Liver (tissue), 9 donors: ENCODE measurements around the gene UGCG. TPM values are rescaled to one million over a fixed set of nuclear protein-coding genes. Genes with fewer than 3 reads are reported as not detected.

Experiments
- DNase-seq: peaks from one replicate; pipeline ENCODE4 v3.0.0-alpha.2; 2017; ENCODE audit warnings: low spot score
- H3K27ac ChIP-seq, 2 donors: one replicate each; pipeline ENCODE4 v1.7.0; 2013; ENCODE audit warnings: inconsistent platforms in 2 of 2, low read length in 2 of 2, control low read depth in 1 of 2, low read depth in 1 of 2, mild to moderate bottlenecking in 1 of 2
- H3K27me3 ChIP-seq, 4 donors: one replicate each; pipeline versions ENCODE4 v1.6.1 to v1.7.0; 2013; ENCODE audit warnings: low read length in 3 of 4, inconsistent platforms in 1 of 4, mild to moderate bottlenecking in 1 of 4, moderate library complexity in 1 of 4; ENCODE audit not compliant: control insufficient read depth in 4 of 4, insufficient read depth in 4 of 4
- H3K36me3 ChIP-seq, 4 donors: one replicate each; pipeline versions ENCODE4 v1.6.1 to v1.7.0; 2013; ENCODE audit warnings: low read length in 3 of 4, mild to moderate bottlenecking in 3 of 4, low read depth in 1 of 4, moderate library complexity in 1 of 4; ENCODE audit not compliant: control insufficient read depth in 4 of 4, insufficient read depth in 3 of 4
- H3K4me1 ChIP-seq, 4 donors: one replicate each; pipeline versions ENCODE4 v1.6.1 to v1.7.0; 2013; ENCODE audit warnings: low read length in 3 of 4, mild to moderate bottlenecking in 3 of 4, moderate library complexity in 1 of 4; ENCODE audit not compliant: control insufficient read depth in 4 of 4, insufficient read depth in 4 of 4
- H3K4me3 ChIP-seq, 3 donors: one replicate each; pipeline versions ENCODE4 v1.6.1 to v1.7.0; 2013; ENCODE audit warnings: low read length in 3 of 3, control low read depth in 1 of 3, low read depth in 1 of 3, mild to moderate bottlenecking in 1 of 3
- H3K9ac ChIP-seq, 2 donors: one replicate each; pipeline ENCODE4 v1.7.0; 2013; ENCODE audit warnings: low read length in 2 of 2, mild to moderate bottlenecking in 2 of 2, moderate library complexity in 2 of 2, control low read depth in 1 of 2, low read depth in 1 of 2
- H3K9me3 ChIP-seq, 4 donors: one replicate each; pipeline versions ENCODE4 v1.6.1 to v1.7.0; 2013; ENCODE audit warnings: low read length in 3 of 4; ENCODE audit not compliant: control insufficient read depth in 4 of 4
- EGR1 ChIP-seq, 2 donors: IDR thresholded peaks; 2 replicates each; pipeline ENCODE4 v1.6.1; 2016 to 2018; ENCODE audit warnings: antibody characterized with exemption in 2 of 2, low read depth in 2 of 2
- FOXA1 ChIP-seq: IDR thresholded peaks from 2 replicates; pipeline ENCODE4 v1.6.1; 2016; ENCODE audit warnings: antibody characterized with exemption
- FOXA2 ChIP-seq: IDR thresholded peaks from 2 replicates; pipeline ENCODE4 v1.6.1; 2016; ENCODE audit warnings: antibody characterized with exemption
- GABPA ChIP-seq, 2 donors: IDR thresholded peaks in 1 of 2; conservative IDR thresholded peaks in 1 of 2; 2 replicates each; pipeline ENCODE4 v1.6.1; 2016; ENCODE audit warnings: antibody characterized with exemption in 2 of 2, mild to moderate bottlenecking in 1 of 2, moderate library complexity in 1 of 2
- HNF4A ChIP-seq, 2 donors: conservative IDR thresholded peaks; 2 replicates each; pipeline ENCODE4 v1.6.1; 2016; ENCODE audit warnings: antibody characterized with exemption in 2 of 2, mild to moderate bottlenecking in 2 of 2
- HNF4G ChIP-seq: IDR thresholded peaks from 2 replicates; pipeline ENCODE4 v1.6.1; 2016; ENCODE audit warnings: antibody characterized with exemption
- JUND ChIP-seq, 2 donors: IDR thresholded peaks; 2 replicates each; pipeline ENCODE4 v1.6.1; 2016; ENCODE audit warnings: antibody characterized with exemption in 2 of 2
- NR2F2 ChIP-seq: IDR thresholded peaks from 2 replicates; pipeline ENCODE4 v1.6.1; 2016; ENCODE audit warnings: antibody characterized with exemption
- RAD21 ChIP-seq, 2 donors: IDR thresholded peaks; 2 replicates each; pipeline ENCODE4 v1.6.1; 2016; ENCODE audit warnings: antibody characterized with exemption in 2 of 2, mild to moderate bottlenecking in 2 of 2
- RXRA ChIP-seq, 2 donors: IDR thresholded peaks; 2 replicates each; pipeline ENCODE4 v1.6.1; 2017 to 2018; ENCODE audit warnings: antibody characterized with exemption in 2 of 2, mild to moderate bottlenecking in 1 of 2
- SP1 ChIP-seq: IDR thresholded peaks from 2 replicates; pipeline ENCODE4 v1.6.1; 2018; ENCODE audit warnings: antibody characterized with exemption, mild to moderate bottlenecking
- TAF1 ChIP-seq: conservative IDR thresholded peaks from 2 replicates; pipeline ENCODE4 v1.6.1; 2016; ENCODE audit warnings: antibody characterized with exemption, mild to moderate bottlenecking
- YY1 ChIP-seq: IDR thresholded peaks from 2 replicates; pipeline ENCODE4 v1.6.1; 2016; ENCODE audit warnings: antibody characterized with exemption, mild to moderate bottlenecking
- WGBS: extraction: QIAGEN DNeasy Blood & Tissue Kit; methylation state at CpG from one replicate; pipeline ENCODE4 v1.1.7; 2013; 5-methylcytosine and 5-hydroxymethylcytosine counted together
- polyA plus RNA-seq, 2 donors: library from polyadenylated mRNA; stranded (reverse) in 1 of 2; unstranded in 1 of 2; fragments of 200-250 nt in 1 of 2; fragments of >200 nt in 1 of 2; fragmentation: Nextera tagmentation in 1 of 2; extraction: Ambion mirVana in 1 of 2; gene quantifications; one replicate each; pipeline versions ENCODE4 v1.2.1 to v1.2.3, GENCODE V29; 2013 to 2015
- total RNA-seq, 2 donors: library from RNA; depleted of rRNA; stranded (reverse); fragments of >200 nt; gene quantifications; one replicate each; pipeline ENCODE4 v1.2.3, GENCODE V29; 2014
- TF ChIP-seq, protein P1 (sequence below): IDR thresholded peaks from 2 replicates; pipeline ENCODE4 v1.6.1; 2016; ENCODE audit warnings: antibody characterized with exemption
- TF ChIP-seq, protein P2 (sequence below): IDR thresholded peaks from 2 replicates; pipeline ENCODE4 v1.6.1; 2016; ENCODE audit warnings: antibody characterized with exemption
- TF ChIP-seq, protein P3 (sequence below): IDR thresholded peaks from 2 replicates; pipeline ENCODE4 v1.6.1; 2016; ENCODE audit warnings: antibody characterized with exemption
- TF ChIP-seq, protein P4 (sequence below): IDR thresholded peaks from 2 replicates; pipeline ENCODE4 v1.6.1; 2016; ENCODE audit warnings: antibody characterized with exemption, mild to moderate bottlenecking
- TF ChIP-seq, protein P5 (sequence below): fragments of 150-350 bp; IDR thresholded peaks from 2 replicates; pipeline ENCODE4 v1.5.1; 2017; ENCODE audit warnings: improper control_type of control experiment, low read depth, low read length; ENCODE audit not compliant: missing input control
- donor health status: healthy.
- donor health status: healthy.
- donor health status: healthy.
- donor health status: healthy.
- donor health status: healthy.

Gene UGCG
- total and polyA plus RNA-seq, 4 donors, result 5.2 to 44.2 (median 12.0) TPM

DNA sequence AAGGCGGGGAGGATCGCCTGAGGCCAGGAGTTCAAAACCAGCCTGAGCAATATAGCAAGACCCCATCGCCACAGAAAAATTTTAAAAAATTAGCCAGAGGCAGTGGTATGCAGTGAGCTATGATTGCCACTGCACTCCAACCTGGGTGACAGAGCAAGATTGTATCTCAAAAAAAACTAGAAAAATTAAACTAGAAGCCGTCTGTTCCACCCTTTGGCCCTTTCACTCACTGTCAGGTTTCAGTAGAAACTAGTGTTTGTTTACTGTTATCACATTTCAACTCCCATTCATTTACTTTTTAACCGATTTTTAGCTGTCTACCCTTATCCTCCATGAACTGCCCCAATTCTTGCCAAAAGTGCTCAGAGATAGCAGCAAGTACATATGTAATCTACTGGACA is 8.3 kb downstream of the UGCG start:
- Histone ChIP-seq H3K9me3 (no peaks in the 10 kb centered on the region), H3K27ac (no peak overlapping the region), H3K4me3 (no peak overlapping the region), H3K4me1 (peaks cover 10 to 42% (median 36%) of the 10 kb centered on the region in 4 donors), H3K27me3 (no peaks in the 10 kb centered on the region), H3K36me3 (no peaks in the 10 kb centered on the region), H3K9ac (no peak overlapping the region)
- no peak for TF ChIP-seq JUND (IDR thresholded peaks at IDR 0.05)
- no peak for TF ChIP-seq RAD21 (IDR thresholded peaks at IDR 0.05)
- TF ChIP-seq YY1, result no peak
- no peak for TF ChIP-seq FOXA1
- TF ChIP-seq, protein P1, sequence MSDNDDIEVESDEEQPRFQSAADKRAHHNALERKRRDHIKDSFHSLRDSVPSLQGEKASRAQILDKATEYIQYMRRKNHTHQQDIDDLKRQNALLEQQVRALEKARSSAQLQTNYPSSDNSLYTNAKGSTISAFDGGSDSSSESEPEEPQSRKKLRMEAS, result no peak
- TF ChIP-seq, protein P2, sequence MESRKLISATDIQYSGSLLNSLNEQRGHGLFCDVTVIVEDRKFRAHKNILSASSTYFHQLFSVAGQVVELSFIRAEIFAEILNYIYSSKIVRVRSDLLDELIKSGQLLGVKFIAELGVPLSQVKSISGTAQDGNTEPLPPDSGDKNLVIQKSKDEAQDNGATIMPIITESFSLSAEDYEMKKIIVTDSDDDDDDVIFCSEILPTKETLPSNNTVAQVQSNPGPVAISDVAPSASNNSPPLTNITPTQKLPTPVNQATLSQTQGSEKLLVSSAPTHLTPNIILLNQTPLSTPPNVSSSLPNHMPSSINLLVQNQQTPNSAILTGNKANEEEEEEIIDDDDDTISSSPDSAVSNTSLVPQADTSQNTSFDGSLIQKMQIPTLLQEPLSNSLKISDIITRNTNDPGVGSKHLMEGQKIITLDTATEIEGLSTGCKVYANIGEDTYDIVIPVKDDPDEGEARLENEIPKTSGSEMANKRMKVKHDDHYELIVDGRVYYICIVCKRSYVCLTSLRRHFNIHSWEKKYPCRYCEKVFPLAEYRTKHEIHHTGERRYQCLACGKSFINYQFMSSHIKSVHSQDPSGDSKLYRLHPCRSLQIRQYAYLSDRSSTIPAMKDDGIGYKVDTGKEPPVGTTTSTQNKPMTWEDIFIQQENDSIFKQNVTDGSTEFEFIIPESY, result no peak
- no peak for TF ChIP-seq EGR1 (IDR thresholded peaks at IDR 0.05; ENCODE audit: low read depth in 2 of 2)
- TF ChIP-seq SP1, result no peak
- DNase-seq, result no peak
- WGBS, result 66% methylated on average over 5 of the region's 5 CpGs

DNA sequence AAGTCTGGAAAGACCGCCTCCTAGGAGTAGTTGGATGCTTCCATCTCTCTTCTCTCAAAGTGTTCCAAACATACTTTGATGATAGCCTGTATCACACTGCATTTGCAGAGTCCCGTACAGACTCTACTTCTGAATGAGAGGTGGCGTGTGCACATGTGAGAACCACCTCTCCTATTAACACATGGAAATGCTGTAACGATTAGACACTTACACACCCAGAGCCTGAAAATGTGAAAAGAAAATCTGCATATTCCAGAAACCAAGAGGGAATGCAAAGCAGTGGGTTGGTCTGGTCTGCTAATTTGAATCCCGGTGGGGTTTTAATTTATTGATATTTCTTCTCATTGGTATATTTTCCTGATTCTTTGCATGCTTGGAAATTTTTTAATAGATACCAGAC is 10.5 kb downstream of the UGCG start:
- H3K4me1 ChIP-seq, result peaks cover 9 to 22% (median 17%) of the 10 kb centered on the region in 4 donors
- TF ChIP-seq, protein P1, result no peak
- TF ChIP-seq, protein P3, sequence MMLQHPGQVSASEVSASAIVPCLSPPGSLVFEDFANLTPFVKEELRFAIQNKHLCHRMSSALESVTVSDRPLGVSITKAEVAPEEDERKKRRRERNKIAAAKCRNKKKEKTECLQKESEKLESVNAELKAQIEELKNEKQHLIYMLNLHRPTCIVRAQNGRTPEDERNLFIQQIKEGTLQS, result no peak
- TF ChIP-seq, protein P4, sequence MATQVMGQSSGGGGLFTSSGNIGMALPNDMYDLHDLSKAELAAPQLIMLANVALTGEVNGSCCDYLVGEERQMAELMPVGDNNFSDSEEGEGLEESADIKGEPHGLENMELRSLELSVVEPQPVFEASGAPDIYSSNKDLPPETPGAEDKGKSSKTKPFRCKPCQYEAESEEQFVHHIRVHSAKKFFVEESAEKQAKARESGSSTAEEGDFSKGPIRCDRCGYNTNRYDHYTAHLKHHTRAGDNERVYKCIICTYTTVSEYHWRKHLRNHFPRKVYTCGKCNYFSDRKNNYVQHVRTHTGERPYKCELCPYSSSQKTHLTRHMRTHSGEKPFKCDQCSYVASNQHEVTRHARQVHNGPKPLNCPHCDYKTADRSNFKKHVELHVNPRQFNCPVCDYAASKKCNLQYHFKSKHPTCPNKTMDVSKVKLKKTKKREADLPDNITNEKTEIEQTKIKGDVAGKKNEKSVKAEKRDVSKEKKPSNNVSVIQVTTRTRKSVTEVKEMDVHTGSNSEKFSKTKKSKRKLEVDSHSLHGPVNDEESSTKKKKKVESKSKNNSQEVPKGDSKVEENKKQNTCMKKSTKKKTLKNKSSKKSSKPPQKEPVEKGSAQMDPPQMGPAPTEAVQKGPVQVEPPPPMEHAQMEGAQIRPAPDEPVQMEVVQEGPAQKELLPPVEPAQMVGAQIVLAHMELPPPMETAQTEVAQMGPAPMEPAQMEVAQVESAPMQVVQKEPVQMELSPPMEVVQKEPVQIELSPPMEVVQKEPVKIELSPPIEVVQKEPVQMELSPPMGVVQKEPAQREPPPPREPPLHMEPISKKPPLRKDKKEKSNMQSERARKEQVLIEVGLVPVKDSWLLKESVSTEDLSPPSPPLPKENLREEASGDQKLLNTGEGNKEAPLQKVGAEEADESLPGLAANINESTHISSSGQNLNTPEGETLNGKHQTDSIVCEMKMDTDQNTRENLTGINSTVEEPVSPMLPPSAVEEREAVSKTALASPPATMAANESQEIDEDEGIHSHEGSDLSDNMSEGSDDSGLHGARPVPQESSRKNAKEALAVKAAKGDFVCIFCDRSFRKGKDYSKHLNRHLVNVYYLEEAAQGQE, result no peak
- TF ChIP-seq RAD21 (IDR thresholded peaks at IDR 0.05), result no peak
- TF ChIP-seq, protein P5, sequence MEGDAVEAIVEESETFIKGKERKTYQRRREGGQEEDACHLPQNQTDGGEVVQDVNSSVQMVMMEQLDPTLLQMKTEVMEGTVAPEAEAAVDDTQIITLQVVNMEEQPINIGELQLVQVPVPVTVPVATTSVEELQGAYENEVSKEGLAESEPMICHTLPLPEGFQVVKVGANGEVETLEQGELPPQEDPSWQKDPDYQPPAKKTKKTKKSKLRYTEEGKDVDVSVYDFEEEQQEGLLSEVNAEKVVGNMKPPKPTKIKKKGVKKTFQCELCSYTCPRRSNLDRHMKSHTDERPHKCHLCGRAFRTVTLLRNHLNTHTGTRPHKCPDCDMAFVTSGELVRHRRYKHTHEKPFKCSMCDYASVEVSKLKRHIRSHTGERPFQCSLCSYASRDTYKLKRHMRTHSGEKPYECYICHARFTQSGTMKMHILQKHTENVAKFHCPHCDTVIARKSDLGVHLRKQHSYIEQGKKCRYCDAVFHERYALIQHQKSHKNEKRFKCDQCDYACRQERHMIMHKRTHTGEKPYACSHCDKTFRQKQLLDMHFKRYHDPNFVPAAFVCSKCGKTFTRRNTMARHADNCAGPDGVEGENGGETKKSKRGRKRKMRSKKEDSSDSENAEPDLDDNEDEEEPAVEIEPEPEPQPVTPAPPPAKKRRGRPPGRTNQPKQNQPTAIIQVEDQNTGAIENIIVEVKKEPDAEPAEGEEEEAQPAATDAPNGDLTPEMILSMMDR, result no peak
- TF ChIP-seq TAF1, result no peak
- TF ChIP-seq, protein P2, result no peak
- no peak for TF ChIP-seq RXRA (IDR thresholded peaks at IDR 0.05)
- no peak for TF ChIP-seq YY1
- TF ChIP-seq HNF4G, result no peak
- TF ChIP-seq GABPA (IDR thresholded peaks at IDR 0.05 in 1 of 2, conservative IDR thresholded peaks at IDR 0.05 in 1 of 2), result no peak
- TF ChIP-seq HNF4A (conservative IDR thresholded peaks at IDR 0.05), result no peak
- TF ChIP-seq NR2F2, result no peak
- no peak for TF ChIP-seq FOXA1
- no peak for TF ChIP-seq FOXA2
- no peak for TF ChIP-seq JUND (IDR thresholded peaks at IDR 0.05)
- TF ChIP-seq EGR1 (IDR thresholded peaks at IDR 0.05; ENCODE audit: low read depth in 2 of 2), result no peak
- TF ChIP-seq SP1, result no peak
- H3K27me3 ChIP-seq, result no peaks in the 10 kb centered on the region
- H3K9me3 ChIP-seq, result no peaks in the 10 kb centered on the region
- whole genome bisulfite sequencing, result 88% methylated on average over 5 of the region's 5 CpGs
- H3K4me3 ChIP-seq, result no peak overlapping the region
- H3K9ac ChIP-seq, result no peak overlapping the region
- no peaks in the 10 kb centered on the region for H3K36me3 ChIP-seq
- DNase-seq, result no peak
- H3K27ac ChIP-seq, result no peak overlapping the region
